Transverse colon (tissue), 4 donors: ENCODE results near the gene GRAP.

ENCODE experiments used
- POLR2A ChIP-seq: fragments of 450-650 bp; IDR thresholded peaks from one replicate; pipeline ENCODE4 v1.6.1; 2016; ENCODE audit warnings: antibody characterized with exemption, mild to moderate bottlenecking, moderate library complexity
- POLR2AphosphoS5 ChIP-seq, 3 donors: sonication (generic); formaldehyde crosslinking; IDR thresholded peaks; one replicate each; pipeline ENCODE4 v1.6.1; 2016; ENCODE audit warnings: antibody characterized with exemption in 3 of 3
- TF ChIP-seq, protein P1 (sequence below), 5 experiments: fragments of 200-600 bp in 3 of 5; fragments of 450-650 bp in 2 of 5; sonication (generic) in 3 of 5; IDR thresholded peaks; 1 replicate in 2 of 5; 2 replicates in 3 of 5; pipeline ENCODE4 v1.5.1; 2016 to 2017; ENCODE audit warnings: antibody characterized with exemption in 5 of 5, inconsistent platforms in 3 of 5, mild to moderate bottlenecking in 2 of 5, moderate library complexity in 1 of 5

DNA sequence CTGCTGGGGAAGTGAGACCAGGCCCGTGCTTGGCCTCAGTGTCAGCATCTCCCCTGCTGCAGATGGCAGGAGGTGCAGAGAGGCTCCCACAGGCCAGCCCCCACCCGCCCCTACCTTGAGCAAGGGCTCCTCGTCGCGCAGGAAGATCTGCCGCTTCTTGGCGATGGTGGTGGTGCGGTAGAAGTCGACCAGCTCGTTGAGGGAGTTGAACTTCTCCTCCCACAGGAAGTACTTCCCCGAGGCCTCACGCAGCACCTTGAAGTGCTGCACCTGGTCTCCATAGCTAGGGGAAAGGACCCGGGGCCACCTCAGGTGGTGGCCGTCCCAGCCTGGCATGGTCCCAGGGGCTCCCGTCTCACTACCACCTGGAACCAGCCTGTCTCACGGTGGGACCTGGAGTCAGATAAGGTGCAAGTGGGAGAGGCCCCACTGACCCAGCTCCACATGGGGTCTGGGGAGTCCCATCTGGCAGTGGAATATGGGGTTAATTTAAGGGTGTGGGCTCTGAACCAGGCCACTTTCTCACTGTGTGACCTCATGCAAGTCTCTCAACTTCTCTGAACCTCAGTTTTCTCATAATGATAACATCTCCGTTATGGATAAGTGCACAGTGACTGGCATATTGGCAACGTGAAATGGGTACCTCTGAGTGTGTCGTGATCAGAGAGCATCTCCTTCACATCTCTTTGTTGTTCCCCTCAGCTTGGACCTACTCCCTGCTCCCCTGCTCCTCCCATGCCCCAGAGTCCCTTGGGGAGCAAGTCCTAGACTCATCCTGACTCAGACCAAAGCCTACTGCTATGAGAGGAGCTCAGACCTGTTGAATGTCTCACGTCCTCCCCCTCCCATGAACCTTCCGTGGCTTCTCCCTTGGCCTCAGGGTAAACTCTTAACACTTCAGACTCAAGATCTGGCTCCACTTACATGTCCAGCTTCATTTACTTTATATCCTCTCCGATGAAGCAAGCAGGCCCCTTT, 22.4 kb downstream of the GRAP start:
- TF ChIP-seq POLR2A: no peak
- TF ChIP-seq, protein P1, sequence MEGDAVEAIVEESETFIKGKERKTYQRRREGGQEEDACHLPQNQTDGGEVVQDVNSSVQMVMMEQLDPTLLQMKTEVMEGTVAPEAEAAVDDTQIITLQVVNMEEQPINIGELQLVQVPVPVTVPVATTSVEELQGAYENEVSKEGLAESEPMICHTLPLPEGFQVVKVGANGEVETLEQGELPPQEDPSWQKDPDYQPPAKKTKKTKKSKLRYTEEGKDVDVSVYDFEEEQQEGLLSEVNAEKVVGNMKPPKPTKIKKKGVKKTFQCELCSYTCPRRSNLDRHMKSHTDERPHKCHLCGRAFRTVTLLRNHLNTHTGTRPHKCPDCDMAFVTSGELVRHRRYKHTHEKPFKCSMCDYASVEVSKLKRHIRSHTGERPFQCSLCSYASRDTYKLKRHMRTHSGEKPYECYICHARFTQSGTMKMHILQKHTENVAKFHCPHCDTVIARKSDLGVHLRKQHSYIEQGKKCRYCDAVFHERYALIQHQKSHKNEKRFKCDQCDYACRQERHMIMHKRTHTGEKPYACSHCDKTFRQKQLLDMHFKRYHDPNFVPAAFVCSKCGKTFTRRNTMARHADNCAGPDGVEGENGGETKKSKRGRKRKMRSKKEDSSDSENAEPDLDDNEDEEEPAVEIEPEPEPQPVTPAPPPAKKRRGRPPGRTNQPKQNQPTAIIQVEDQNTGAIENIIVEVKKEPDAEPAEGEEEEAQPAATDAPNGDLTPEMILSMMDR (IDR thresholded peaks at IDR 0.05): no peak
- TF ChIP-seq POLR2AphosphoS5 (IDR thresholded peaks at IDR 0.05): no peak
